Esophagus muscularis mucosa (tissue), 4 donors: ENCODE measurements around the gene ZNF311. TPM values are rescaled to one million over a fixed set of nuclear protein-coding genes. Genes with fewer than 3 reads are reported as not detected.

Experiments used
- DNase-seq: peaks from one replicate; pipeline ENCODE4 v3.0.0-alpha.2; 2017; ENCODE audit errors: extremely low spot score
- H3K27ac ChIP-seq, 4 donors: fragments of 200-600 bp; sonication (generic); replicated peaks in 1 of 4; 1 replicate in 3 of 4; 2 replicates in 1 of 4; pipeline ENCODE4 v1.5.1; 2016 to 2019; ENCODE audit warnings: mild to moderate bottlenecking in 1 of 4
- H3K27me3 ChIP-seq, 4 donors: fragments of 200-600 bp; sonication (generic); one replicate each; pipeline versions ENCODE4 v1.5.1 to v1.6.0; 2016 to 2019
- H3K36me3 ChIP-seq, 4 donors: fragments of 200-600 bp; sonication (generic); one replicate each; pipeline ENCODE4 v1.5.1; 2016 to 2019
- H3K4me1 ChIP-seq, 4 donors: fragments of 200-600 bp; sonication (generic); one replicate each; pipeline ENCODE4 v1.5.1; 2016 to 2019
- H3K4me3 ChIP-seq, 4 donors: fragments of 200-600 bp; sonication (generic); 1 replicate in 2 of 4; 2 replicates in 2 of 4; pipeline ENCODE4 v1.5.1; 2016 to 2019; ENCODE audit warnings: mild to moderate bottlenecking in 4 of 4, moderate library complexity in 1 of 4
- H3K9me3 ChIP-seq, 4 donors: fragments of 200-600 bp; sonication (generic); 1 replicate in 3 of 4; 2 replicates in 1 of 4; pipeline ENCODE4 v1.5.1; 2016 to 2019
- EP300 ChIP-seq: sonication (generic); formaldehyde crosslinking; IDR thresholded peaks from one replicate; pipeline ENCODE4 v1.6.1; 2017; ENCODE audit warnings: antibody characterized with exemption
- POLR2A ChIP-seq: fragments of 450-650 bp; IDR thresholded peaks from one replicate; pipeline ENCODE4 v1.6.1; 2017; ENCODE audit warnings: antibody characterized with exemption, moderate library complexity, mild to moderate bottlenecking, low read depth
- POLR2AphosphoS5 ChIP-seq, 2 donors: sonication (generic); formaldehyde crosslinking; IDR thresholded peaks; one replicate each; pipeline ENCODE4 v1.6.1; 2017; ENCODE audit warnings: antibody characterized with exemption in 2 of 2
- WGBS: methylation state at CpG from one replicate; pipeline ENCODE4 v1.1.5; 2018; 5-methylcytosine and 5-hydroxymethylcytosine counted together
- intact Hi-C: fragments of 100-400 bp; cut with DNase I; formaldehyde crosslinking; loops from one replicate; pipeline ENCODE4 v1.15.1; 2023
- total RNA-seq, 4 donors: library from RNA; depleted of rRNA; stranded (reverse); fragments of >200 nt; gene quantifications; one replicate each; pipeline versions ENCODE4 v1.1.0 to v1.2.1, GENCODE V29; 2016
- TF ChIP-seq, protein P1 (sequence below), 3 experiments: fragments of 200-600 bp in 2 of 3; fragments of 450-650 bp in 1 of 3; sonication (generic) in 2 of 3; IDR thresholded peaks; one replicate each; pipeline ENCODE4 v1.5.1; 2017 to 2019; ENCODE audit warnings: antibody characterized with exemption in 3 of 3, mild to moderate bottlenecking in 2 of 3, moderate library complexity in 1 of 3

Gene ZNF311
- total RNA-seq, 4 donors from 2014 or later, result 0.17 to 1.7 (median 0.53) TPM

GRCh38 chr6:29008089-29008488, 3.0 kb upstream of the ZNF311 start:
- DNase-seq, result no peak
- intact Hi-C loops, result no loop called here
- Histone ChIP-seq H3K27ac (no peak overlapping the region), H3K4me3 (no peak overlapping the region), H3K4me1 (peaks cover 6 to 23% (median 13%) of the 10 kb centered on the region in 4 donors), H3K36me3 (no peaks in the 10 kb centered on the region), H3K27me3 (peaks cover 0 to 16% (median 3%) of the 10 kb centered on the region in 4 donors), H3K9me3 (no peaks in the 10 kb centered on the region)
- TF ChIP-seq POLR2A, result no peak
- TF ChIP-seq POLR2AphosphoS5 (IDR thresholded peaks at IDR 0.05), result no peak
- TF ChIP-seq, protein P1, sequence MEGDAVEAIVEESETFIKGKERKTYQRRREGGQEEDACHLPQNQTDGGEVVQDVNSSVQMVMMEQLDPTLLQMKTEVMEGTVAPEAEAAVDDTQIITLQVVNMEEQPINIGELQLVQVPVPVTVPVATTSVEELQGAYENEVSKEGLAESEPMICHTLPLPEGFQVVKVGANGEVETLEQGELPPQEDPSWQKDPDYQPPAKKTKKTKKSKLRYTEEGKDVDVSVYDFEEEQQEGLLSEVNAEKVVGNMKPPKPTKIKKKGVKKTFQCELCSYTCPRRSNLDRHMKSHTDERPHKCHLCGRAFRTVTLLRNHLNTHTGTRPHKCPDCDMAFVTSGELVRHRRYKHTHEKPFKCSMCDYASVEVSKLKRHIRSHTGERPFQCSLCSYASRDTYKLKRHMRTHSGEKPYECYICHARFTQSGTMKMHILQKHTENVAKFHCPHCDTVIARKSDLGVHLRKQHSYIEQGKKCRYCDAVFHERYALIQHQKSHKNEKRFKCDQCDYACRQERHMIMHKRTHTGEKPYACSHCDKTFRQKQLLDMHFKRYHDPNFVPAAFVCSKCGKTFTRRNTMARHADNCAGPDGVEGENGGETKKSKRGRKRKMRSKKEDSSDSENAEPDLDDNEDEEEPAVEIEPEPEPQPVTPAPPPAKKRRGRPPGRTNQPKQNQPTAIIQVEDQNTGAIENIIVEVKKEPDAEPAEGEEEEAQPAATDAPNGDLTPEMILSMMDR (IDR thresholded peaks at IDR 0.05), result no peak
- TF ChIP-seq EP300, result no peak
- 85% methylated on average over 2 of the region's 2 CpGs for WGBS

DNA sequence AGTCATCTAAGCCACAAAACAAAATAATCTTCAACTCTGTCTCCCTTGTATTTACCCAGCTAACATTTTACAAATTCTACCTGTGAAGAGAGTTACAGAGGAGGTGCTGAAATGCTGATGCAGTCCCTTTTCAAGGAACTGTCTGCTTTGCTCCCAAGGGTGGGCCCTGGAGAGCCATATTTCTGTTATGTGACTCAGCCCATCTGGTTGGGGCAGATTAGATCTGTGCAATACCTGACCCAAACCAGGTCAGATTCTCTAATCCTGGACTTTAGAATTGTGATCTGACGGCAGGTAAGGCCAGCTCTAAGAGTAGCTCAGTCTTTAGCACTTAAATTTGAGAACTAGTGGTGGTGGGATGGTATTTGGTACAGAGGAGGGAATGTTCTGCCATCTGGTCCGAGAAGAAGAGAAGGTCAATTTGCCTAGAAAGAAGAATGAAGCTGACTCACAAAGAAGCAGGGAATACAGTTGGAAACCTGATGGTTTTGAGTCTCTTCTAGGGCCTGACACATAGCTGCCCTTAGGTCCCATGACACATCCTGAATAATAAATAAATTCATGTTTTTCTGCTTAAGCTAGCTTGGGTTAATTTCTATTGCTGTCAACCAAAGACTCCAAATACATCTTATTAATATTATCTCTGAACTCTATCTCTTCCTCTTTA, 8.1 kb downstream of the ZNF311 start:
- Histone ChIP-seq H3K27me3 (peaks cover 0 to 12% (median 0%) of the 10 kb centered on the region in 4 donors), H3K36me3 (no peaks in the 10 kb centered on the region), H3K27ac (no peak overlapping the region), H3K4me1 (no peaks in the 10 kb centered on the region), H3K9me3 (no peaks in the 10 kb centered on the region), H3K4me3 (no peak overlapping the region)
- 84% methylated on average over 2 of the region's 2 CpGs for WGBS
- TF ChIP-seq POLR2A (no peak), EP300 (no peak), POLR2AphosphoS5 (IDR thresholded peaks at IDR 0.05) (no peak)
- TF ChIP-seq, protein P1 (IDR thresholded peaks at IDR 0.05), result no peak
- DNase-seq, result no peak
- intact Hi-C loops, result no loop called here

DNA sequence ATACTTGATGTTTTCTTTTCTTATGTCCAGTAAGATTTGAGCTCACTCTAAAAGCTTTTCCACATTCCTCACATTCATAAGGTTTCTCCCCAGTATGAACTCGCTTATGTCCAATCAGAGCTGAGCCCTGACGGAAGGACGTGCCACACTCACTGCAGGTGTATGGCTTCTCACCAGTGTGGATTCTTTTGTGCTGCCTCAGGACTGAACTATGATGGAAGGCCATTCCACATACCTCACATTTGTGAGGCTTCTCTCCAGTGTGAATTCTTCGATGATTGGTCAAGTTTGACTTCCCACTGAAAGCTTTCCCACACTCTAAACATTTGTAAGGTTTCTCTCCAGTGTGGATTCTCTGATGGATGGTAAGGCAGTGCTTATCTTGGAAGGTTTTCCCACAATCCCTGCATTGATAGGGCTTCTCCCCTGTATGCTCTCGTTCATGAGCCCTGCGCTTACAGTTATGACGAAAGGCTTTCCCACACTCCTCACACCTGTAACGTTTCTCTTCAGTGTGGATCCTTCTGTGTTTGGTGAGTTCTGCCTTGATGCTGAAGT, 9.9 kb downstream of the ZNF311 start:
- 89% methylated on average over 8 of the region's 8 CpGs for WGBS

DNA sequence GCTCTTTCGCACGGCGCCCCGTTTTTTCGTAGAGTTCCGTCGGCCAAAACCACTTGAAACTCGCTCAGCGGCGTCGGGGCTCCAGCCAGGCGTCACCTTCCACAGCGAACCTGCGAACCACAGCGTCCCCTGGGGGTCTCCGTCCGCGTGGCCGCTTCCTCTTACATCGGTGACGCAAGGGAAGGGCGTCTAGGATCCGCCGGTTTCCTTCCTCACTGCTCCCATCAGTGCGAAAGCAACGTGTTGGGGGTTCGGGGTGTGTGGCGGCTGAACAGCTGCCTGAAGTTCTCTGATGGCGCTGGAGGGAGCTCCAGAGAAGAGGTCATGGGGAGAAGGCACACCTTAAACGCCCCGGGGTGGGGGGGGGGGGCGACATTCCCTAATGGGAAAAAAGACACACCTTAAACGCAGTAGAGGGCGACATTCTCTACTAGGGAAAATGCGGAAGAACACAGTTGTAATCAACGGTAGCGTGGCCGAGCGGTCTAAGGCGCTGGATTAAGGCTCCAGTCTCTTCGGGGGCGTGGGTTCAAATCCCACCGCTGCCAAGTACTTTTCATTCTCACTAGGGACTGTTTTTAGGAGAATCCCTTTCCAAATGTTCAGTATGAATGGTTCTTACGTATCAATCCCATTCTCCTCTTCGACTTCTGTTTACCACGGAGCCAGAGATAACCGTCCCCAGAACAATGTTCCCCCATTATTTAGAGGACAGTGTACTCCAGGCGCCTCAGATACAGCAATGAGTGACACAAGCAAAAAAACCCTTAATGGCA, 16.4 kb downstream of the ZNF311 start:
- DNase-seq, result no peak
- peaks cover 0 to 6% (median 0%) of the 10 kb centered on the region in 4 donors for H3K9me3 ChIP-seq
- TF ChIP-seq, protein P1 (IDR thresholded peaks at IDR 0.05), result peak in 2 of 3 experiments; percentile 8 to 31
- TF ChIP-seq EP300, result no peak
- no peak overlapping the region for H3K27ac ChIP-seq
- H3K4me1 ChIP-seq, result peaks cover 4 to 19% (median 11%) of the 10 kb centered on the region in 4 donors
- intact Hi-C loops, result no loop called here
- 17% methylated on average over 27 of the region's 48 CpGs for WGBS
- no peaks in the 10 kb centered on the region for H3K36me3 ChIP-seq
- H3K4me3 ChIP-seq, result peak overlapping the region; percentile 19 to 39 (median 24)
- H3K27me3 ChIP-seq, result peaks cover 0 to 39% (median 10%) of the 10 kb centered on the region in 4 donors

More for the DNA sequence above, 9.9 kb downstream of the ZNF311 start:
- intact Hi-C loops, result no loop called here
- H3K36me3 ChIP-seq, result no peaks in the 10 kb centered on the region
- H3K4me1 ChIP-seq, result no peaks in the 10 kb centered on the region
- no peak for DNase-seq
- no peak overlapping the region for H3K4me3 ChIP-seq
- no peaks in the 10 kb centered on the region for H3K9me3 ChIP-seq
- H3K27ac ChIP-seq, result no peak overlapping the region
- TF ChIP-seq POLR2A (no peak), POLR2AphosphoS5 (IDR thresholded peaks at IDR 0.05) (no peak), EP300 (no peak)
- TF ChIP-seq, protein P1 (IDR thresholded peaks at IDR 0.05), result no peak
- peaks cover 0 to 21% (median 0%) of the 10 kb centered on the region in 4 donors for H3K27me3 ChIP-seq
